Stimulated activated CD8-positive, alpha-beta memory T cell treated with anti-CD3 and anti-CD28 coated beads, Interleukin-15, amount 100 ng/mL, for 48 hours (primary cell): Measurements from ENCODE around the gene ADCY2.

Source experiments
- DNase-seq, 2 donors: peaks; one replicate each; pipeline ENCODE4 v3.0.0-alpha.2; 2020; ENCODE audit warnings: low read depth in 2 of 2

The ADCY2 gene

DNA sequence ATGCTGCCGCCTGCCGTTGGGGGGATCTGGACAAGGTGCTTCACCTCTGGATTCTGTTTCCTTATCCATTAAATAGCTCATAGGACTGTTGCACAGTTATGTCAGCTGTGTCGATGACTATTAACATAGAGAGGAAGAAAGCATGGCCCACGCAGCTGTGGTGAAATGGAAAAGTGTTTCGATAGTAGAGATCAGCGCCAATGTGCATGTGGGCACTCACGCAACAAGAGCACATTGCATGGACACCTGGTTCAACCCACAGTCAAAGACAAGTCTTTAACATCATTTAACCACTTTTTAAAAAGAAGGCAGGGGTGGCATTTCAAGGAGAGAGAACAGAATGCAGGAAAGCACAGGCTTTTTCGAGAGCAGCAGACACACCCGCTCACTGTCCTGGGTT is 107.6 kb downstream of the ADCY2 start:
- DNase-seq, result no peak

DNA sequence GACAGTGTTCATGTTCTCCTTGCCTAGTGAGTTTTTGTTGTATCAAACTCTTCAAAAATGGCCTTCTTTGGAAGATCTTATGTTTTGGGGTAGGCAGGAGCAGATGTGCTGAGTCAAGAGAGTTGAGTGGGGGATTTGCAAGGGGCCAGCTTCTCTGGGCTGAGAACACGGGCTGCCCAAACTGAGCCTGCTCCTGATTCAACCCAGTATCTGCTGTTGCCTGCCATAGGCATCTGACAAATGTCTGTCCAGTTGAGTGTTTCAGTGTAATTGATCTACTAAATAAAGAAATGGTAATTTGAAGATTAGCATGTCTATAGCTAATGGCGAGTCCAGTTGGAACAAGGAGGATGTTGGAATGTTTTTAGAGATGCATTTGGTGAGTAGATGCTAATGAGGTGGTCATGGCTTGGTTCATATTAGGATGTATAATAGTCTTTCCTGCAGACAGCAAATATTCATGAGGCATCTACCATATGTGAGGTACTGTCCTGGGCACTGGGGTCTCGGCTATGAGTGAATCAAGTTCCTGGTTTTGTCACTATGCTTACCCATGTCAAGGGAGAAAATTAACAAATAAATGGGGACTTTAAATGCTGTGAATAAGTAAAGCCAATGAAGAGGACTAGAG is 119.5 kb downstream of the ADCY2 start:
- no peak for DNase-seq

DNA sequence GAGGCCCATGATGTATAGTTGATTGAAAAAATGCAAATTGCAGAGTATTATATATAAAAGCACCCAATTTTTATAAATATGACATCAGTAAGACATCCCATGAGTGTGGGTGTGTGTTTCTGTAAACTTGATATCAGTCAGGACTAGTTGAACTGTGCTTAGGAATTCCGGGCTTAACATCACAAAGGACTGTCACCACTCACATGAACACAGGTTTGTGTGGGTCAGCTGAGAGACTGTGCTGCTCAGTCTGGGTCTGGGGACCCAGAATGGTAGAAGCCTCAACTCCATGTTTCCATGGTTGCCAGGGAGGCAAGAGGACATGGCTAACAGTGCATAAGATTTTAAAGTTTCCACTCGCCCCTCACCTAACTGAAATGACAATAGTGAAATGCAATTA is 120.3 kb downstream of the ADCY2 start:
- no peak for DNase-seq

DNA sequence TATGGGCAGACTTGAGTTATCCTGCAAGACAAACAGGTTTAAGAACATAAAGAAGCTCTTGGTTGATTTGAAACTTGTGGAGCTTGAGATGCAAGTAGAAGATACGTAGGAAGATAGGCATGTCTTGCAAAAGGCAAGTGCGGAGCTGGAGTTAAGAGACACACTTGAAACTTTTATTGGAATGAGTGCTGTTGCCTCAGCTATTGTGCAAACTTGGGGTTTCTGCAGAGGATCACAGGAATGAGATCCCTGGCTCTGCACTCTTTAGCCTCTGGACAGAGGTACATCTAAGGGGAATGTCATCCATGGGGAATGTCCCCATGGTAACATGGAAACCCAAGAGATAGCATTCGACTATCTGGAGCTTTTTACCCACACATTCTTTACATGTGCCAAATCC is 121.1 kb downstream of the ADCY2 start:
- DNase-seq, result no peak

- no peak for DNase-seq
Measured at GRCh38 chr5:7518947-7519560, 123.1 kb downstream of the ADCY2 start.

GRCh38 chr5:7519564-7519963 is 123.6 kb downstream of the ADCY2 start:
- no peak for DNase-seq

- DNase-seq, result no peak
Measured at GRCh38 chr5:7529880-7530279, 133.9 kb downstream of the ADCY2 start.

- DNase-seq, result no peak
Measured at GRCh38 chr5:7533941-7534340, 138.0 kb downstream of the ADCY2 start.

DNA sequence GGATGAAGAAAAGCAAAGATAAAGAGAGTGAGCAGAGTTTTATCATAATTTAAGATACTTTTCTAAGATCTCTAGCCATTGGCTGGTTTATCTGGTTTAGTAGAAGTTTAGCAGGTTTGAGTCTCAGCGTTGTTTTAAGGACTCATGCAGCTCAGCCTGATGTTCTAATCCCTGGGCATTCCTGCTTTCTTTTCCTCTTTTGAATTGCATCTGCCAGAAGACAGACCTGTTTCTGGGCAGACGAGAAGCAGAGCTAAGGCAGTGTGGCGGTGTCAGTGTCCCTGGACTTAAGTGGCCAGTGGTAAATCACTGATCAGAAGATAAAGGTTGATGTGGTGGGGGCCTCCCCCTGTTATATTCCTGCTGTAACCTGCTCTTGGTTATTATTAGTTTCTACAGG is 138.6 kb downstream of the ADCY2 start:
- no peak for DNase-seq

GRCh38 chr5:7537573-7537972 is 141.6 kb downstream of the ADCY2 start:
- DNase-seq, result no peak

GRCh38 chr5:7539571-7539970 is 143.6 kb downstream of the ADCY2 start:
- no peak for DNase-seq

GRCh38 chr5:7540736-7541485 is 145.0 kb downstream of the ADCY2 start:
- no peak for DNase-seq

DNA sequence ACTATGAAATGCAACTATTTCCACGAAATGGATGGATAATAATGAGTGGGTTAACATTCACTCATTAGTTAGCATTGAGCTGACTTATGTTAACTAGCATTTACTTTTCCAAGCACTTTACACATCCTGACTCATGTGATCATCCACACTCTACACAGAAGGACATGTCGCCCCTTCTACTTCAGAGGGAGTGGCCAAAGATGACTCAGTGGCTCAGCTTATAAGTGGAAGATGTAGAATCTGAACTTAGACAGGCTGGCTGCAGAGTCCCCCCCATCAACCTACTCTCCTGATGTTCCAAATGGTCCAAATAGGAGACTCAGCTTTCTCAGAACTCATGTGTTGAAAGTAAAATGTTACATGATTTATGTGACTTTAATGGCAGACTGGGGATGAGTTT is 146.0 kb downstream of the ADCY2 start:
- DNase-seq, result no peak

DNA sequence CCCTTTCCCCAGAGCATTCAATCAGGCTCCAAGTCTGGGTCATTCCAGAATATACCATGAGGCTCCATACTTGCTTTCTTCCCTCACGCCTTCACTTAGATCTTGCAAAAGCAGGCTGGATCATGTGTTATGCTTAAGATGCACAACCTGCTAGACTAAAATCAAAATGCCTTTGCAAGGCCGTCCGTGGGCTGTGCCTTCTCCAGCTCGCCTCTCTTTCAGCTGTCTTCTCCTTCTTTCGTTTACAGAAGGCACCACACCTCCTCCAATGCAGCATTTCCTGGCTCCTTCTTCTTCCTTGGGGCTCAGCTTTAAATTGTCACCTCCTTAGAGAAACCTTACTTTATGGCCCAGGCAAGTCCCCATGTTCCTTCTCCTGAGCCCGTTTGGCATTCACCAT is 150.6 kb downstream of the ADCY2 start:
- no peak for DNase-seq

- DNase-seq, result no peak
Measured at GRCh38 chr5:7548596-7548995, 152.7 kb downstream of the ADCY2 start.

GRCh38 chr5:7565559-7565958 is 169.6 kb downstream of the ADCY2 start:
- no peak for DNase-seq

DNA sequence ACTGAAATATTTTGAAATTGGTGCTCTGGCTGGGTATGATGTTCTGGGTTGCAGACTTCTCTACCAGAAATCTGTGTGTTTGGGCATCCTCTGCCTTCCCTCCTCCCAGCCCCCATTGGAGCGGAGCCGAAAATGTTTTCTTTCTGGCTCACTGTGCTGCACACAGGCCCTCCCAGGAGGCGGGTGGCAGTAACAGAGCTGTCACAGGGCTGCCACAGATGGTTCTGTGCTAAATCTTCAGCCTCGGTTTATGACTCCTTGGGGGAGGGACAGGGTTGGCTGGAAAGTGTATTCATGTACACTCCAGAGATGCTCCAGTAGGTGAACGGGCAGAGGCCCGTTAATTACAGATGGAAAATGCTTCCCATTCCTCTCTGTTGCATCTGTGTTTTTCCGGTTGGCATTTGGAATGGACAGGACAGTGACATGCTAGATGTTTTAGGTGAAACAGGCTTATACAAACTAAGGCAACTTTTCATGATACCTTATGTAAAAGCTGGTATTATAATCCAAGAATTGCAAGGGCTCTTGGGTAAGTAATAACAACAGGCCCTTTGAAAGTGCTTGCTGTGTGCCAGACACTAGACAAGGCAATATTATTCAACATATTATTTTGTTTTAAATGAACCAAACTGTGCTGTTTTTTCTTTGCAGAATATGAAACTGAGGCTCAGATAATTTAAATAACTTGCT is 180.2 kb downstream of the ADCY2 start:
- no peak for DNase-seq

DNA sequence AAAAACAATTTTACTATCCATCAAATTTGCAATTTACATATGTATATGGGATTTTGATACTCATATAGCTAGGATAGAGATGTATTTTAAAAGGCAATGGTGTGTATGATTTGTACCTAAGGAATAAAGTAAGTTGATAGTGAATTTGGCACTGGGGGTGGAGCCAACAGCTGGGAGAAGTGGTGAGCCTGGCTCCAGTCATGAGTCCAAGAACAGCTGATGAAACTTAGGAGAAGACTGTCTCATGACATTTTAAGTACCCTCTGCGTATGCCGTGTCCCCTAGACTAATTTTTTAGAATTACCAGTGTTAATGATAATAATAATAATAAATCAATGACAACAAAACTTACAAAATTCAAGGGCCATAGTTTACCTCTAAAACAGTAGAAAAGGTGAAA is 181.4 kb downstream of the ADCY2 start:
- no peak for DNase-seq

- no peak for DNase-seq
Measured at GRCh38 chr5:7578071-7578470, 182.1 kb downstream of the ADCY2 start.

DNA sequence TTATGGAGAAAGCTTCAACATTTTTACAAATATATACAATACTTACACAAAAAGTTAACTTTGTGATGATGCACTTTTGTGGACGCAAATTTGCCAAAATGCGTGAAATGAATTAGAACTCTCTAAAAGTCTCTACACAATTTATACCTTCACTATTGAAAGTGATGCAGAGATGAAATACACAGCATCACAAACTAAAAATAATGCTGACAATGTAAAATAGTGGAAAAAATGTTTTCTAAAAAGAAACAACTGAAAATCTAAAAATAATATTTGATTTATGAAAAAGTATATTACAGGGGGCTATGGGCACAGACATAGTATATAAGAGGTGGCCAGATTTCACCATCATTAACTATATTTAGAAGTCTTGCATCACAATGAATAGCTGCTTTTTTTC is 188.8 kb downstream of the ADCY2 start:
- DNase-seq, result no peak

GRCh38 chr5:7585807-7586206 is 189.9 kb downstream of the ADCY2 start:
- DNase-seq, result no peak

DNA sequence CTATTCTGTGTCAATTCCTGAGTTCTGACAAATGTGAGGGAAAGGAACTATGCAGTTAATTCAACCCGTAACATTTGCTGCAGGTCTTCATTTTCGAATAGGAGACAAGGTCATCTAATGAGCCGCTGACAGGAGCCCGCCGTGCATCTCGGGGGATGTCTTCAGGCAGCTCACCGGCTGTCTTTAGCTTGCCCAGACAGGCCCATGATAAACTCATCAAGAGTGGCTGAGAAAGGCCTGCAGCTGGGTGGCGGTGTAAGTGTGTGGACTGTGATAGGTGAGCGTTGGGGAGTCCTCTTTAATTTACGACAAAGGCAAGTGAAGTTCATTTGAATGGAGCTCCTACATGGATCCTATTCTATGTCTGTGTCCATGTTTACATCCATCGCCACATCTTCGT is 190.5 kb downstream of the ADCY2 start:
- DNase-seq, result no peak

DNA sequence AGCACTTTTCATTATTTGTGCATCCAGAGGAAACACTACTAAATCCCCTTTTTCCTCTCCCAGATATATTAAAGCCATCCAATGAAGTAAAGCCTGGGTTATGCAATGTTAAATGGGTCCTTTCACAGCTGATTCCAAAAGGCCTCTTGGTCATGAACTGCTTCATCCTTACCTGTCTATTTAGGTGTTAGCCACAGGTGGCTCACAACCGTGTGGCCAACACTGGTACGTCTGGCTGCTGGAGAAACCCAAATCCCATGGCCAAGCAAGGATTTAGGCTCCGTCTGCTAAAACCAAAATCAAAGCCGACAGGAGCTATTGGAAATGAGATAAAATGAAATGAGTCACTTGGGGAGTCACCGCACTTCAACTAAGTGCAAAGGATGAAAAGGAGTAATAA is 193.9 kb downstream of the ADCY2 start:
- DNase-seq, result no peak
